IMR-90 (cell line): ENCODE measurements around the gene NUP37. TPM values are rescaled to one million over a fixed set of nuclear protein-coding genes. Genes with fewer than 3 reads are reported as not detected.
"Not testable (repeated sequence)": the region's sequence is repeated elsewhere in the genome, so short reads cannot be mapped to it uniquely, and the experiment has no call there.

Experiments used
- ATAC-seq: fragments of 200-7000 bp; cut with Tn5 transposase; 2 replicates; pipeline ENCODE4 v1.9.1; 2020; ENCODE audit warnings: low read depth, mild to moderate bottlenecking, moderate library complexity
- BruUV-seq: library from RNA; stranded (reverse); fragments of 400-500 nt; replicated peaks from 2 replicates; lab custom pipeline; 2021; lab: Mats Ljungman, UMichigan
- CTCF ChIA-PET: fragments of 300-600 bp; formaldehyde crosslinking; extraction: SDS; loops from one replicate; lab custom pipeline; 2021; ENCODE audit warnings: antibody characterized with exemption; lab: Yijun Ruan, JAX
- POLR2A ChIA-PET: fragments of 300-600 bp; sonication (Branson Sonifier 250); formaldehyde crosslinking; loops from one replicate; lab custom pipeline; 2022; ENCODE audit warnings: antibody characterized with exemption; ENCODE audit not compliant: unreplicated experiment; lab: Charles Lee
- DNase-seq: peaks from one replicate; pipeline ENCODE4 v3.0.0; 2013
- H2AFZ ChIP-seq: replicated peaks from 2 replicates; pipeline ENCODE3; 2013; ENCODE audit warnings: low read length, mild to moderate bottlenecking; ENCODE audit not compliant: poor library complexity
- H2AK5ac ChIP-seq: 2 replicates; pipeline ENCODE4 v1.6.1; 2013; ENCODE audit warnings: low read depth, low read length, inconsistent platforms
- H2AK9ac ChIP-seq: replicated peaks from 2 replicates; pipeline ENCODE3; 2013; ENCODE audit warnings: mild to moderate bottlenecking, low read depth, low read length, moderate library complexity; ENCODE audit not compliant: poor library complexity
- H2BK120ac ChIP-seq: 2 replicates; pipeline ENCODE4 v1.6.1; 2013; ENCODE audit warnings: low read depth, low read length, inconsistent platforms
- H2BK15ac ChIP-seq: 3 replicates; pipeline ENCODE4 v1.6.1; 2013; ENCODE audit warnings: low read depth, low read length, inconsistent platforms
- H2BK20ac ChIP-seq: 2 replicates; pipeline ENCODE4 v1.6.1; 2013; ENCODE audit warnings: low read depth, mild to moderate bottlenecking, inconsistent platforms, low read length, moderate library complexity
- H2BK5ac ChIP-seq: 2 replicates; pipeline ENCODE4 v1.6.1; 2013; ENCODE audit warnings: mild to moderate bottlenecking, low read depth, low read length, inconsistent platforms; ENCODE audit not compliant: poor library complexity, severe bottlenecking
- H3K14ac ChIP-seq: replicated peaks from 2 replicates; pipeline ENCODE4 v1.6.1; 2013; ENCODE audit warnings: low read depth, low read length, inconsistent platforms
- H3K18ac ChIP-seq: 2 replicates; pipeline ENCODE4 v1.6.1; 2013; ENCODE audit warnings: low read depth, low read length, control low read depth
- H3K23ac ChIP-seq: 2 replicates; pipeline ENCODE4 v1.6.1; 2013; ENCODE audit warnings: low read depth, low read length, inconsistent platforms
- H3K27ac ChIP-seq: 2 replicates; pipeline ENCODE4 v1.5.1; 2013; ENCODE audit warnings: mild to moderate bottlenecking, control low read depth, low read length; ENCODE audit not compliant: insufficient read depth
- H3K27me3 ChIP-seq: 2 replicates; pipeline ENCODE4 v1.6.1; 2013; ENCODE audit warnings: low read length; ENCODE audit not compliant: control insufficient read depth, insufficient read depth
- H3K36me3 ChIP-seq: 2 replicates; pipeline ENCODE4 v1.6.1; 2013; ENCODE audit warnings: low read length, mixed read lengths; ENCODE audit not compliant: control insufficient read depth, insufficient read depth
- H3K4ac ChIP-seq: 2 replicates; pipeline ENCODE4 v1.6.1; 2013; ENCODE audit warnings: low read depth, low read length, inconsistent platforms
- H3K4me1 ChIP-seq: 2 replicates; pipeline ENCODE4 v1.6.1; 2013; ENCODE audit warnings: low read length, mixed read lengths; ENCODE audit not compliant: control insufficient read depth, insufficient read depth
- H3K4me2 ChIP-seq: 2 replicates; pipeline ENCODE4 v1.6.1; 2013; ENCODE audit warnings: low read depth, mild to moderate bottlenecking, control low read depth, low read length, moderate library complexity
- H3K4me3 ChIP-seq: 2 replicates; pipeline ENCODE4 v1.5.1; 2013; ENCODE audit warnings: low read depth, mild to moderate bottlenecking, control low read depth, low read length, moderate library complexity; ENCODE audit not compliant: insufficient read depth
- H3K56ac ChIP-seq: 2 replicates; pipeline ENCODE4 v1.6.1; 2013; ENCODE audit warnings: low read length, inconsistent platforms; ENCODE audit not compliant: insufficient read depth; ENCODE audit errors: extremely low read depth
- H3K79me1 ChIP-seq, 2 experiments: 2 replicates each; pipeline ENCODE4 v1.6.1; 2013; ENCODE audit warnings: low read length in 2 of 2, inconsistent platforms in 1 of 2, low read depth in 1 of 2
- H3K9ac ChIP-seq: 2 replicates; pipeline ENCODE4 v1.6.1; 2013; ENCODE audit warnings: low read depth, low read length, control low read depth
- H3K9me1 ChIP-seq: 2 replicates; pipeline ENCODE4 v1.6.1; 2013; ENCODE audit warnings: low read length, inconsistent platforms; ENCODE audit not compliant: insufficient read depth
- H3K9me3 ChIP-seq: 2 replicates; pipeline ENCODE4 v1.6.1; 2013; ENCODE audit warnings: low read length; ENCODE audit not compliant: control insufficient read depth, insufficient read depth
- H4K20me1 ChIP-seq: 2 replicates; pipeline ENCODE4 v1.6.1; 2013; ENCODE audit warnings: low read length, inconsistent platforms; ENCODE audit not compliant: insufficient read depth
- H4K5ac ChIP-seq: 2 replicates; pipeline ENCODE4 v1.6.1; 2013; ENCODE audit warnings: mild to moderate bottlenecking, low read depth, low read length, control low read depth
- H4K8ac ChIP-seq, 2 experiments: 2 replicates each; pipeline ENCODE4 v1.6.1; 2013; ENCODE audit warnings: low read depth in 2 of 2, low read length in 2 of 2, control low read depth in 1 of 2, inconsistent platforms in 1 of 2
- H4K91ac ChIP-seq: 2 replicates; pipeline ENCODE4 v1.6.1; 2013; ENCODE audit warnings: low read depth, low read length, inconsistent platforms; ENCODE audit not compliant: insufficient read depth
- CEBPB ChIP-seq: IDR thresholded peaks from 2 replicates; pipeline ENCODE4 v1.6.1; 2012; ENCODE audit warnings: low read depth, low read length, improper control_type of control experiment
- FOS ChIP-seq: fragments of 150-350 bp; IDR thresholded peaks from 2 replicates; pipeline ENCODE4 v1.6.1; 2016; ENCODE audit warnings: low read depth, low read length
- POLR2A ChIP-seq: IDR thresholded peaks from 2 replicates; pipeline ENCODE4 v1.6.1; 2012; ENCODE audit warnings: mild to moderate bottlenecking, low read depth, low read length
- WGBS, 2 experiments: methylation state at CpG; one replicate each; pipeline versions ENCODE4 v1.1.5 to v1.1.7; 2013; ENCODE audit warnings: missing lambda C conversion rate in 2 of 2; ENCODE audit not compliant: insufficient read length in 1 of 2; ENCODE audit errors: extremely low coverage in 2 of 2; 5-methylcytosine and 5-hydroxymethylcytosine counted together
- dilution Hi-C: fragments of 300-500 bp; cut with HindIII; formaldehyde crosslinking; loops from one replicate; pipeline ENCODE4 v1.14.3; 2018; ENCODE audit warnings: low sequenced_read_pairs; ENCODE audit not compliant: unreplicated experiment
- in situ Hi-C: fragments of 300-500 bp; cut with MboI; formaldehyde crosslinking; loops from 3 replicates; pipeline ENCODE4 v1.14.3; 2019; ENCODE audit warnings: low sequenced_read_pairs, inconsistent platforms, mixed read lengths
- intact Hi-C: fragments of 100-400 bp; cut with micrococcal nuclease; formaldehyde crosslinking; loops from 2 replicates; pipeline ENCODE4 v1.10.0; 2022
- polyA plus RNA-seq, 3 experiments: library from polyadenylated mRNA; depleted of rRNA; stranded (reverse); fragments of >200 nt; gene quantifications; 2 replicates each; pipeline ENCODE4 v1.2.3, GENCODE V29; 2012; ENCODE audit warnings: low replicate concordance in 1 of 3
- total RNA-seq: library from RNA; depleted of rRNA; stranded (reverse); fragments of >200 nt; gene quantifications from 2 replicates; pipeline ENCODE4 v1.2.3, GENCODE V29; 2012

NUP37 gene
- total and polyA plus RNA-seq, 2 of the 4 experiments (the other 2 are of a cell fraction) = 41.1 to 55.0 TPM

- H3K27me3 ChIP-seq = no peaks in the 10 kb centered on the region
- H3K27ac ChIP-seq = no peak overlapping the region
- H2AK5ac ChIP-seq = no peak overlapping the region
- no peak overlapping the region for H3K4ac ChIP-seq
- no peaks in the 10 kb centered on the region for H3K9me3 ChIP-seq
- H2AFZ ChIP-seq = no peak overlapping the region
- H4K91ac ChIP-seq = no peak overlapping the region
- no peak overlapping the region for H3K9ac ChIP-seq
- H4K5ac ChIP-seq = no peak overlapping the region
- no peak overlapping the region for H2BK5ac ChIP-seq
- H3K79me1 ChIP-seq = no peaks in the 10 kb centered on the region
- TF ChIP-seq FOS = no peak
- TF ChIP-seq CEBPB = 0 out of 2 replicates have a peak, but pooled peaks have one; percentile 20
- no peak for TF ChIP-seq POLR2A
- H4K20me1 ChIP-seq = no peaks in the 10 kb centered on the region
- intact Hi-C loops (no loop called here), in situ Hi-C loops (no loop called here), dilution Hi-C loops (no loop called here)
- no peaks in the 10 kb centered on the region for H3K9me1 ChIP-seq
- CTCF ChIA-PET = interaction anchor here (0.5 kb wide), 1 partner anchor 208 kb away, joined by 3 read pairs; no protein-coding TSS in a partner anchor
- 100% methylated on average over 1 of the region's 1 CpG; no CpG with 5 or more reads in 1 of the 2 experiments for WGBS, 2 experiments
- no peaks in the 10 kb centered on the region for H3K36me3 ChIP-seq
- H3K18ac ChIP-seq = no peak overlapping the region
- no peak overlapping the region for H3K4me2 ChIP-seq
- no peak overlapping the region for H3K14ac ChIP-seq
- no peak overlapping the region for H2BK20ac ChIP-seq
- H3K4me1 ChIP-seq = no peaks in the 10 kb centered on the region
- H3K56ac ChIP-seq = no peak overlapping the region
- BruUV-seq = no TSS peak
- H2AK9ac ChIP-seq = no peak overlapping the region
- no peak overlapping the region for H4K8ac ChIP-seq
- no peak overlapping the region for H3K23ac ChIP-seq
- ATAC-seq (peak; percentile 35; the same call in 1 of the 2 replicates), DNase-seq (no peak)
- H2BK120ac ChIP-seq = no peak overlapping the region
- H3K4me3 ChIP-seq = no peak overlapping the region
- no peak overlapping the region for H2BK15ac ChIP-seq
- POLR2A ChIA-PET = no interaction called here
Observed at GRCh38 chr12:102144221-102144620, 24.3 kb upstream of the NUP37 start.

DNA sequence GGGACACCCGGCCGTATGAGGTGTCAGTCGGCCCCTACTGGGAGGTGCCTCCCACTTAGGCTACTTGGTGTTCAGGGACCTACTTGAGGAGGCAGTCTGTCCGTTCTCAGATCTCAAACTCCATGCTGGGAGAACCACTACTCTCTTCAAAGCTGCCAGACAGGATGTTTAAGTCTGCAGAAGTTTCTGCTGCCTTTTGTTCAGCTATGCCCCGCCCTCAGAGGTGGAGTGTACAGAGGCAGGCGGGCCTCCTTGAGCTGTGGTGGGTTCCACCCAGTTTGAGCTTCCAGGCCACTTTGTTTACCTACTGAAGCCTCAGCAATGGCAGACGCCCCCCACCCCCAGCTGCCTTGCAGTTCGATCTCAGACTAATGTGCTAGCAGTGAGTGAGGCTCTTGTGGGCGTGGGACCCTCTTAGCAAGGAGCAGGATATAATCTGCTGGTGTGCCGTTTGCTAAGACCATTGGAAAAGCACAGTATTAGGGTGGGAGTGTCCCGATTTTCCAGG is 23.0 kb upstream of the NUP37 start:
- H3K9me1 ChIP-seq, in situ Hi-C loops, H4K8ac ChIP-seq, H2BK20ac ChIP-seq, H2BK15ac ChIP-seq, H2AK9ac ChIP-seq, POLR2A ChIA-PET, H3K56ac ChIP-seq, H3K4me1 ChIP-seq, H3K23ac ChIP-seq, H2BK120ac ChIP-seq, H3K9me3 ChIP-seq, H3K9ac ChIP-seq, H3K18ac ChIP-seq, H2BK5ac ChIP-seq, H2AK5ac ChIP-seq, CTCF ChIA-PET, H3K36me3 ChIP-seq, H4K91ac ChIP-seq, H3K14ac ChIP-seq, H3K4ac ChIP-seq, H2AFZ ChIP-seq, H4K20me1 ChIP-seq, H3K79me1 ChIP-seq, dilution Hi-C loops, BruUV-seq, H3K27me3 ChIP-seq, ATAC-seq, H4K5ac ChIP-seq, H3K4me3 ChIP-seq, H3K4me2 ChIP-seq, H3K27ac ChIP-seq, DNase-seq: not testable (repeated sequence)
- intact Hi-C loops = loop anchor here (1.0 kb wide), 1 partner anchor 43 kb away; no protein-coding TSS in a partner anchor
- 100% methylated on average over 2 of the region's 11 CpGs; no CpG with 5 or more reads in 1 of the 2 experiments for WGBS, 2 experiments
